ENCODE results near the gene MYO7B. TPM values are rescaled to one million over a fixed set of nuclear protein-coding genes. Genes with fewer than 3 reads are reported as not detected.

The MYO7B gene
- total RNA-seq, 4 donors from 2014 or later = 0.27 to 0.77 (median 0.54) TPM; not detected in 1

GRCh38 chr2:127627740-127628571, 92.5 kb downstream of the MYO7B start:
- ATAC-seq = no peak
- Histone ChIP-seq H3K4me3 (no peak overlapping the region), H3K36me3 (no peaks in the 10 kb centered on the region)

GRCh38 chr2:127628767-127629614, 93.5 kb downstream of the MYO7B start:
- Histone ChIP-seq H3K27me3 (peaks cover 46% of the 10 kb centered on the region), H3K9me3 (no peaks in the 10 kb centered on the region), H3K36me3 (no peaks in the 10 kb centered on the region), H3K27ac (no peak overlapping the region), H3K4me3 (no peak overlapping the region), H3K4me1 (peaks cover 0 to 44% (median 14%) of the 10 kb centered on the region in 3 donors)
- WGBS, 2 donors (ENCODE audit: low coverage in 1 of 2) = 16% methylated on average over 4 of the region's 17 CpGs; no CpG with 5 or more reads in 1 of the 2 donors
- no peak for ATAC-seq
- TF ChIP-seq CTCF (IDR thresholded peaks at IDR 0.05) (no peak), EP300 (IDR thresholded peaks at IDR 0.05) (no peak), POLR2A (IDR thresholded peaks at IDR 0.05) (no peak), POLR2AphosphoS5 (IDR thresholded peaks at IDR 0.05) (no peak)

More at GRCh38 chr2:127627740-127628571, 92.5 kb downstream of the MYO7B start:
- Histone ChIP-seq H3K27me3 (peaks cover 56% of the 10 kb centered on the region), H3K27ac (no peak overlapping the region), H3K9me3 (no peaks in the 10 kb centered on the region), H3K4me1 (peaks cover 0 to 34% (median 10%) of the 10 kb centered on the region in 3 donors)
- WGBS, 2 donors (ENCODE audit: low coverage in 1 of 2) = no CpG with 5 or more reads among the region's 18 CpGs
- TF ChIP-seq POLR2AphosphoS5 (IDR thresholded peaks at IDR 0.05) (no peak), EP300 (IDR thresholded peaks at IDR 0.05) (no peak), POLR2A (IDR thresholded peaks at IDR 0.05) (no peak), CTCF (IDR thresholded peaks at IDR 0.05) (no peak)

GRCh38 chr2:127629637-127630036, 94.2 kb downstream of the MYO7B start:
- Histone ChIP-seq H3K9me3 (no peaks in the 10 kb centered on the region), H3K4me1 (peaks cover 0 to 51% (median 21%) of the 10 kb centered on the region in 3 donors), H3K4me3 (no peak overlapping the region), H3K36me3 (no peaks in the 10 kb centered on the region), H3K27ac (no peak overlapping the region), H3K27me3 (peaks cover 39% of the 10 kb centered on the region)
- no peak for ATAC-seq
- TF ChIP-seq POLR2AphosphoS5 (IDR thresholded peaks at IDR 0.05) (no peak), CTCF (IDR thresholded peaks at IDR 0.05) (no peak), EP300 (IDR thresholded peaks at IDR 0.05) (no peak), POLR2A (IDR thresholded peaks at IDR 0.05) (no peak)
- no CpG with 5 or more reads among the region's 9 CpGs for WGBS, 2 donors (ENCODE audit: low coverage in 1 of 2)

GRCh38 chr2:127630096-127630863, 94.8 kb downstream of the MYO7B start:
- 42 to 50% methylated on average over 2 to 4 of the region's 10 CpGs for WGBS, 2 donors (ENCODE audit: low coverage in 1 of 2)
- Histone ChIP-seq H3K4me3 (no peak overlapping the region), H3K9me3 (no peaks in the 10 kb centered on the region), H3K27me3 (peaks cover 33% of the 10 kb centered on the region), H3K27ac (no peak overlapping the region), H3K4me1 (peaks cover 0 to 57% (median 22%) of the 10 kb centered on the region in 3 donors), H3K36me3 (no peaks in the 10 kb centered on the region)
- no peak for ATAC-seq
- TF ChIP-seq CTCF (IDR thresholded peaks at IDR 0.05) = no peak
- no peak for TF ChIP-seq POLR2AphosphoS5 (IDR thresholded peaks at IDR 0.05)
- no peak for TF ChIP-seq EP300 (IDR thresholded peaks at IDR 0.05)
- TF ChIP-seq POLR2A (IDR thresholded peaks at IDR 0.05) = no peak

Data from gastroesophageal sphincter (tissue), 4 donors.